NK-92 treated with Interleukin-12 subunit alpha and Interleukin-12 subunit beta, amount 100 ng/mL, for 24 hours (cell line): ENCODE data around the gene PTPRH.
"Not testable (repeated sequence)": the region's sequence is repeated elsewhere in the genome, so short reads cannot be mapped to it uniquely, and the experiment has no call there.

ENCODE experiments used
- DNase-seq: peaks from one replicate; lab custom pipeline; 2025; lab: John Stamatoyannopoulos, UW

Gene PTPRH

DNA sequence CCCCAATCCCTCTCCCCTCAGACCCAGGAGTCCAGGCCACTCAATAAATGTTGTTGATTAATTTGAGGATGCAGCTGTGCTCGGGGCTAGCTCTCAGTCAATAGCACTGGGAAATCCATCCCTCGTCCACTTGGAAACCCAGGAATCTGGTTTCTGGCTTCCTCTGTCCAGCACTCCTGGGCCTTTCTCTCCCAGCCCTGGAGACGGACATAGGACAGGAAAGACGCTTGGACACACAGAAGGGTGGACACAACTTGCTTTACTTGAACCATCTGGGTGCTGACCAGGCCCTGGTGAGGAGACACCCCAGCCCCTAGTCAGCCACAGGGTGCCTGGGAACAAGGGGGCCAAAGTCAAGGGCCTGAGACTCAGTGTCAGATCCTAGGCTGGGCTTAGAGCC, 50.9 kb downstream of the PTPRH start:
- DNase-seq = no peak

- DNase-seq = no peak
Measured at GRCh38 chr19:55157064-55157908, 52.0 kb downstream of the PTPRH start, which contains the start of gene TNNI3. TNNI3 (minus strand) TSS chr19:55157732; CDS start chr19:55157589, 143 bp downstream.

DNA sequence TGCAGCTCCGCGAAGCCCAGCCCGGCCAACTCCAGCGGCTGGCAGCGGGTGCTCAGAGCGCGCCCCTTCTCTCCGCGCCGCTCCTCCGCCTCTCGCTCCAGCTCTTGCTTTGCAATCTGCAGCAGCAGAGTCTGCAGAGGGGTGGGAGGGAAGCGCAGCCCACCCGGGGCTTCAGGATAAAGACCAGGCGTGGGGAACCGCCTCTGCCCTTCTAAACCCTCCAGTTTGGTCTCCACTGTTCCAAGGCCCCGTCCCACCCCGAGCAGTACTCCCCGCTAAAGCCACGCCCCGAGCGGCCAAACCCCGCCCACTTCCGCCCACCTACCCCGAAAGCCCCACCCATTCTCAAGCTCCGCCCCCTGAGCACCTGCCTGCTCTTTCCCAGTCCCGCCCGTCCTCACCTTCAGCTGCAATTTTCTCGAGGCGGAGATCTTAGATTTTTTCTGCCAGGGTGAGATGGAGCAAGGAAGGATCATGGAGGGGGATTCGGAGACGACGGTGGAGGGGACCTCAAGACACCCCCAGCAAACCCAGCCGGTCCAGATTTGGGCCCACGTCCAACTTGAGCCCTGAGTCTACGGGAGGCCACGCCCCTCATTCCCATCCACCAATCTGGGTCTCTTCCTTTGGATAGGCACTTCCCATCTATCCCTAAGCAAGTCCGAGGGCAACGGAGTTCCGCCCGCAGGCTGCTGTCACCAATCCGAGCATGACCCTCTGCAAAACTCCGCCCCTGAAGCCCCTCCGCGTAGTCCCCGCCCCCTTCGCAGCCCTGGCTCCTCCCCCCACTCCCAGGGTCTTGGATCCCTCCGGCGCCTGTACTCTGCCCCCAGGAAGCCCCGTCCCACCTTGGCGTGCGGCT, 52.9 kb downstream of the PTPRH start:
- DNase-seq = no peak

DNA sequence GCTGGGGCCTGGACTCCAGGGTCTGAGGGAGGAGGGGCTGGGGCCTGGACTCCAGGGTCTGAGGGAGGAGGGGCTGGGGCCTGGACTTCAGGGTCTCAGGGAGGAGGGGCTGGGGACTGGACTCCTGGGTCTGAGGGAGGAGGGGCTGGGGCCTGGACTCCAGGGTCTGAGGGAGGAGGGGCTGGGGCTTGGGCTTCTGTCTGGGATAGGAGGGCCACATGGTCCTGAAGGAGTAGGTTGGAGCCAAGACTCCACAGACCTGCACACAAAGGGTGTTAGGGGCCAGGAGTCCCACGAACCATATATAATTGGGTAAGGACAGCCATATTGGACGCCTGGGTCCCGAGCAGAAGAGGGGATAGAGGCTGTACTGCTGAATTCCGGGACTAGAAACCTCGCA, 53.5 kb downstream of the PTPRH start:
- DNase-seq = not testable (repeated sequence)

- no peak for DNase-seq
Measured at GRCh38 chr19:55153652-55154264, 55.5 kb downstream of the PTPRH start.

GRCh38 chr19:55152017-55152416, 57.3 kb downstream of the PTPRH start:
- no peak for DNase-seq

- DNase-seq = no peak
Measured at GRCh38 chr19:55149078-55150003, 60.0 kb downstream of the PTPRH start, which contains the start of gene TNNT1. TNNT1 (minus strand) TSS chr19:55149206; CDS start chr19:55147157, 2,049 bp downstream.

- no peak for DNase-seq
Measured at GRCh38 chr19:55147545-55148251, 61.6 kb downstream of the PTPRH start.

- DNase-seq = no peak
Measured at GRCh38 chr19:55146705-55147273, 62.5 kb downstream of the PTPRH start.

DNA sequence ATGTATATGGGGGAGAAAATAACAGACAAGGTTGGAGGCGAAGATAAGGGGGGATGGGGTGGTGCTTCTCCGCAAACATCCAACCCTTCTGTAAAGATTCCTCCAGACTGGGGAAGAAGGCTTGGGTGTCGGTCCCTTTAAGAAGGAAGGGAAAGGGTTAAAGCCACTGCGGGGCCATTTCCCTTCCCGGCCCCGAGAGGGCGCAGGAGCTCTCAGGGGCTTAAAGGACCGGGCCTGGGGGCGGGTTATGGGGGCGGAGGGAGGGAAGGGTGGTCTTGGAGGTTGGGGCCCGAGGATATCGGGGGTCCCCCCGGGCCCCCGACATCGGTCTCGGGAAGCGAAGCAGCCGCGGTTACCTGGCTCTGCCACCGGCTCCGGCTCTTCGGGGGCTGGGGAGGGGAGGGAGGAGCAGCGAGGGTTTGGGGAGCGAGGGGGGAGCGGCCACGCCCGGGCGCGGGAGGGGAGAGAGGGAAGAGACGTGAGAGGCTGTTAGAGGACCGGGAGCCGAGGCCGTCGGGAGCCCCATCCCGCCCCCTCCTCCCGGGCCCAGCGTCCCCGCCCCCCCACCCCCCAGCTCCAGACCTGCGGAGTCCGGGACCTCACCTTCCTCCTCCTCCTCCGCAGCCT, 63.1 kb downstream of the PTPRH start:
- no peak for DNase-seq

GRCh38 chr19:55145232-55145631, 64.1 kb downstream of the PTPRH start:
- DNase-seq = no peak

GRCh38 chr19:55141696-55142095, 67.6 kb downstream of the PTPRH start:
- no peak for DNase-seq

- no peak for DNase-seq
Measured at GRCh38 chr19:55137915-55138314, 71.4 kb downstream of the PTPRH start.

DNA sequence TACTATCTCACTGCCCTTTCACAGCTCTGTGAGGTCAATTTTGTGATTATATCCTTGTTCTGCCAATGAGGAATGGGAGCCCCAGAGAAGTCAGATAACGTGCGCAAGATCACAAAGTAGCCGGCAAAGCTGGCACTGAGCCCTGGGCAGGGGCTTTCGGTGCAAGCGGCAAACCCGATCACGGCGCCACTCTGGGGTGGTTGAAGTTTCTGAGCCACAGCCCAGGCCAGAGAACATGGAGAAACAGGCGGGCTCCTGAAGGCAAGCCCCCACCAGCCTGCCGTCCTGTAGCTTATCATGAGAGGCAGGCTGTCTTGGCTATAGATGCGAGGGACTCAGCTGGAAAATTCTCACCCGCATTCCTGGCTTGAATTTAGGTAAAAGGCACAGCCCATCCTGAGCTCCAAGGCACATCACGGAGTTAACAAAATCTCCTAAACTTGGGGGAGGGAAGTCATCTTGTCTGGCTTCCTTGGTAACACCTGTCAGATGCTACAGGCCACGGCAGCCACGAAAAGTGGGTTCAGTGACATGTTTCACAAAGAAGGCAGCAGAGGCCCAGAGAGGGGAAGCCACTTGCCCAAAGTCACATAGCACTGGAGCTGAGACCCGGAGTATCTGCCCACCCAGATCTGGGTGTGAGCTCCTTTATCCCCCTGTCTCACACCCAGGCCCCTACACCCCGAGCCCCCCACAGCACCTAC, 72.8 kb downstream of the PTPRH start:
- no peak for DNase-seq

- no peak for DNase-seq
Measured at GRCh38 chr19:55134736-55135135, 74.6 kb downstream of the PTPRH start.

- DNase-seq = no peak
Measured at GRCh38 chr19:55133639-55134444, 75.5 kb downstream of the PTPRH start.

GRCh38 chr19:55132453-55133129, 76.7 kb downstream of the PTPRH start:
- no peak for DNase-seq

- DNase-seq = no peak
Measured at GRCh38 chr19:55131421-55131820, 77.9 kb downstream of the PTPRH start.
